GM18520 (cell line): ENCODE data around the gene ESYT1.
A peak's percentile ranks its signal among the peaks of the same experiment; 100 is the strongest.

Experiments used
- ATAC-seq: cut with Tn5 transposase; IDR thresholded peaks from one replicate; pipeline ENCODE4 v1.9.1; 2021; ENCODE audit not compliant: unreplicated experiment

The ESYT1 gene, protein sequence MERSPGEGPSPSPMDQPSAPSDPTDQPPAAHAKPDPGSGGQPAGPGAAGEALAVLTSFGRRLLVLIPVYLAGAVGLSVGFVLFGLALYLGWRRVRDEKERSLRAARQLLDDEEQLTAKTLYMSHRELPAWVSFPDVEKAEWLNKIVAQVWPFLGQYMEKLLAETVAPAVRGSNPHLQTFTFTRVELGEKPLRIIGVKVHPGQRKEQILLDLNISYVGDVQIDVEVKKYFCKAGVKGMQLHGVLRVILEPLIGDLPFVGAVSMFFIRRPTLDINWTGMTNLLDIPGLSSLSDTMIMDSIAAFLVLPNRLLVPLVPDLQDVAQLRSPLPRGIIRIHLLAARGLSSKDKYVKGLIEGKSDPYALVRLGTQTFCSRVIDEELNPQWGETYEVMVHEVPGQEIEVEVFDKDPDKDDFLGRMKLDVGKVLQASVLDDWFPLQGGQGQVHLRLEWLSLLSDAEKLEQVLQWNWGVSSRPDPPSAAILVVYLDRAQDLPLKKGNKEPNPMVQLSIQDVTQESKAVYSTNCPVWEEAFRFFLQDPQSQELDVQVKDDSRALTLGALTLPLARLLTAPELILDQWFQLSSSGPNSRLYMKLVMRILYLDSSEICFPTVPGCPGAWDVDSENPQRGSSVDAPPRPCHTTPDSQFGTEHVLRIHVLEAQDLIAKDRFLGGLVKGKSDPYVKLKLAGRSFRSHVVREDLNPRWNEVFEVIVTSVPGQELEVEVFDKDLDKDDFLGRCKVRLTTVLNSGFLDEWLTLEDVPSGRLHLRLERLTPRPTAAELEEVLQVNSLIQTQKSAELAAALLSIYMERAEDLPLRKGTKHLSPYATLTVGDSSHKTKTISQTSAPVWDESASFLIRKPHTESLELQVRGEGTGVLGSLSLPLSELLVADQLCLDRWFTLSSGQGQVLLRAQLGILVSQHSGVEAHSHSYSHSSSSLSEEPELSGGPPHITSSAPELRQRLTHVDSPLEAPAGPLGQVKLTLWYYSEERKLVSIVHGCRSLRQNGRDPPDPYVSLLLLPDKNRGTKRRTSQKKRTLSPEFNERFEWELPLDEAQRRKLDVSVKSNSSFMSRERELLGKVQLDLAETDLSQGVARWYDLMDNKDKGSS

DNA sequence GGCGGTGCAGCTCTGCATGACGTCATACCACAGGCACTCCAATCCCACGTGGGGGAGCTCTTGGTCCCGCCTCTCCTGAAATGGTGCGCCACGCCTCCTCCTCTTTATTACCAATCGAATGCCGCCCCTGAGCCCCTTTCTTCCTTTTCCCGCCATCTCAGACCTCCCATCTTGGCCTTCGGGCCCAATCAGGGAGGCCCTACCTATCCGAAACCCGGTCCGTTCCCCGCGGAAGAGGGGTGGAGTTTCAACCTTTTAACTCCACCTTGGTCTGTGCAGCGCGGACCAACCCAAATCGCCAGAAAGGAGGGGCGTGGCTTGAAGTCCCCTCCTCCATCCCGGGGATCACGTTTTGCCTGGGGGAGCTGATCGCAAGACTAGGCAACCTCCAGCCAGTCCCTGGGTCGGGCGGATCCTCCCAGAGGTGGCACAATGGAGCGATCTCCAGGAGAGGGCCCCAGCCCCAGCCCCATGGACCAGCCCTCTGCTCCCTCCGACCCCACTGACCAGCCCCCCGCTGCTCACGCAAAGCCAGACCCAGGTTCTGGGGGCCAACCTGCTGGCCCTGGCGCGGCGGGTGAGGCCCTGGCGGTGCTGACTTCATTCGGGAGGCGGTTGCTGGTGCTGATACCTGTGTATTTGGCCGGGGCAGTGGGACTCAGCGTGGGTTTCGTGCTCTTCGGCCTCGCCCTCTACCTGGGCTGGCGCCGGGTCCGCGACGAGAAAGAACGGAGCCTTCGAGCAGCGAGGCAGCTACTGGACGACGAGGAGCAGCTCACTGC lies at the start of gene ESYT1:
TSS of gene ESYT1 (plus strand) at position 380 of the 782 bp plus-strand sequence. CDS start at position 433, 53 bp downstream.
- peak; percentile 92 for ATAC-seq

DNA sequence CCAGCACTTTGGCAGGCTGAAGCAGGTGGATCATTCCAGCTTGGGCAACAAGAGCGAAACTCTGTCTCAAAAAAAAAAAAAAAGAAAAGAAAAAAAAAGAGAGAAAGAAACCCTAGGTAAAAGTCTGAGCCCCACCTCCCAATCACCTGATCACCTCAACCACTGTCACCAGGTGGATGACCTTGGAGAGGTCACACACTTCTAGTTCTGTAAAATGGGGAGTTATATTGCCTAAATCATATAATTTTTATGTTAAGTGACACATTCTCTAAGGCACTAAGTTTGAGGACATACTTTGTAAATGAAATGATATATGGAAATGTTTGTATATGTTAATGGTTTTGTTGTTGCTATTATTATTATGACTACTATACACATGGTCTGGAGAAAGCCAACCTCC lies 49.6 kb upstream of the ESYT1 start:
- no peak for ATAC-seq

DNA sequence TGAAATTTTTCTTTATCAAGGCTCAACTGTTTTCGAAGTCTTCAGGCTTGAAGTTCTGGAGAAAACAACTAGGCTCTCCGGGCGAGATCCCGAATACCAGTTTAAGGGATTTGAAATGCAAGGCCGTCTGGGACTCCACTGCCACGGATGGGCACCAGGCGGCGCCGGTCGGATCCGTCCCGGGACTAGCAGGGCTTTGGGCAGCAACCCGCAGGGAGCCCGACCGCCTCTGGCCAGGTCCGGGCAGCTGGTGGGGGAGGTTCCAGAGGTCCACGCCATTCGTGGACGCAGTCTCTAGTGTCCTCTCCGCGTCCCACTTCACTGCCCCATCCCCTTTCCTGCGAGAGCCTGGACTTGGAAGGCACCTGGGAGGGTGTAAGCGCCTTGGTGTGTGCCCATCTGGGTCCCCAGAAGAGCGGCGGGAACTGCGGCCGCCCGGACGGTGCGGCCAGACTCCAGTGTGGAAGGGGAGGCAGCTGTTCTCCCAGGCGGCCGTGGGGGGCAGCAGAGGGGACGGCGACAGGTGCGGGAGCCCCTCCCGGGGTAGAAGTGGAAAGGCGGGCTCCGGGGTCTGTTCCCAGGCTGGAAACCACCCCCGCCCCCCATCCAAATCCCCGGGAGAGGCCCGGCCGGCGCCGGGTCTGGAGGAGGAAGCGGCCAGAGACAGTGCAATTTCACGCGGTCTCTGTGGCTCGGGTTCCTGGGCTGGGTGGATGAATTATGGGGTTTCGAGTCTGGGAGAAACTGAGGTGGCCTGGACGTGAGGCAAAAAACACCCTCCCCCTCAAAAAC lies 48.9 kb upstream of the ESYT1 start:
- ATAC-seq = no peak

DNA sequence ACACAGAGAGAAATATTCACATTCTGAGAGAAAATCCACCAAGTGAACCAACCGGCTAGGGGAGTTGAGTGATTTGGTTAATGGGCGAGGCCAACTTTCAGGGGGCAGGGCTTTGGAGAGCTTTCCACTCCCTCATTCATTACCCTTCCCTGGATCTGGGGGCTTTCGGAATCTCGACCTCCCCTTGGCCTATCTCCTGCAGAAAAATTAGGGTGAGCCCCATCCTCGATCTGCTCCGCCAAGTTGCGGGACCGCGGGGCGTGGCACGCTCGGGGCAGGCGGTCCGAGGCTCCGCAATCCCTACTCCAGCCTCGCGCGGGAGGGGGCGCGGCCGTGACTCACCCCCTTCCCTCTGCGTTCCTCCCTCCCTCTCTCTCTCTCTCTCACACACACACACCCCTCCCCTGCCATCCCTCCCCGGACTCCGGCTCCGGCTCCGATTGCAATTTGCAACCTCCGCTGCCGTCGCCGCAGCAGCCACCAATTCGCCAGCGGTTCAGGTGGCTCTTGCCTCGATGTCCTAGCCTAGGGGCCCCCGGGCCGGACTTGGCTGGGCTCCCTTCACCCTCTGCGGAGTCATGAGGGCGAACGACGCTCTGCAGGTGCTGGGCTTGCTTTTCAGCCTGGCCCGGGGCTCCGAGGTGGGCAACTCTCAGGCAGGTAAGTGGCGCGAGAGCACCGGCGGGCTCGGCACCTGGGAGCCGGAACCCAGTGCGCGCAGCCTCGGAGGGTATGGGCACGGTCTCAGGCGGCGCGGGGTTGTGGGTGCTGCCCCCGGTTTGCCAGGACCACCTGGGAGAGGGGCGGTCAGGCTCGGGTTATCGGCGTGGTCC lies 48.1 kb upstream of the ESYT1 start, which contains the start of gene ERBB3:
TSS of gene ERBB3 (plus strand) at position 443 of the 833 bp plus-strand sequence. CDS start at position 579, 136 bp downstream.
- no peak for ATAC-seq

DNA sequence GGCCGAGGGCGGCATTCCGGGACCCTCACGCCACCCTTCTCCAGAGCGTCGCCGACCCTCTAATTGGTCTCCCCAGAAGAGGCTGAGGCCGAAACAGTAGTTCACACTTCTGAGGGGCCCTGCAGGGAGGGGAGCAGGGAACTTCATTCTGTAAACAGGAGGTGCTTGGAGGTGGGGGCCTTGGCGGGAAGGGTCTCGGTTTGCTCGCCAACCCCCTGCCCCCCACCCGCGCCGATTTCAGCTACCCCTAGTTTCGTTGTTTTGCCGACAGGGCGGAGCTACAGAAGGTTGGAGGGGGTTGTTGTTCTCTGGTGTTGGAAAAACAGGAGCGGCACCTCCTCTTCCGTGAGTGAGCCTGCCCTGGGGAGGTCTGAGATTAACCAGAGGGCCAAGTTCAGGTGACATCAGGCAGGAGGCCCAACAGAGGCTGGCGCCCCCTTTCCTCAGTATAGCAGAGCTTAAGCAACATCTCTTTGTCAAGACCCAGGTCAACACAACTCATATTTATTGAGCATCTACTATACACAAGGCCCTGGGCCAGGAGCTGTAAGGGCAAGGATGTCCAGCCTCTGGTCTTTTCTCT lies 47.4 kb upstream of the ESYT1 start:
- no peak for ATAC-seq

DNA sequence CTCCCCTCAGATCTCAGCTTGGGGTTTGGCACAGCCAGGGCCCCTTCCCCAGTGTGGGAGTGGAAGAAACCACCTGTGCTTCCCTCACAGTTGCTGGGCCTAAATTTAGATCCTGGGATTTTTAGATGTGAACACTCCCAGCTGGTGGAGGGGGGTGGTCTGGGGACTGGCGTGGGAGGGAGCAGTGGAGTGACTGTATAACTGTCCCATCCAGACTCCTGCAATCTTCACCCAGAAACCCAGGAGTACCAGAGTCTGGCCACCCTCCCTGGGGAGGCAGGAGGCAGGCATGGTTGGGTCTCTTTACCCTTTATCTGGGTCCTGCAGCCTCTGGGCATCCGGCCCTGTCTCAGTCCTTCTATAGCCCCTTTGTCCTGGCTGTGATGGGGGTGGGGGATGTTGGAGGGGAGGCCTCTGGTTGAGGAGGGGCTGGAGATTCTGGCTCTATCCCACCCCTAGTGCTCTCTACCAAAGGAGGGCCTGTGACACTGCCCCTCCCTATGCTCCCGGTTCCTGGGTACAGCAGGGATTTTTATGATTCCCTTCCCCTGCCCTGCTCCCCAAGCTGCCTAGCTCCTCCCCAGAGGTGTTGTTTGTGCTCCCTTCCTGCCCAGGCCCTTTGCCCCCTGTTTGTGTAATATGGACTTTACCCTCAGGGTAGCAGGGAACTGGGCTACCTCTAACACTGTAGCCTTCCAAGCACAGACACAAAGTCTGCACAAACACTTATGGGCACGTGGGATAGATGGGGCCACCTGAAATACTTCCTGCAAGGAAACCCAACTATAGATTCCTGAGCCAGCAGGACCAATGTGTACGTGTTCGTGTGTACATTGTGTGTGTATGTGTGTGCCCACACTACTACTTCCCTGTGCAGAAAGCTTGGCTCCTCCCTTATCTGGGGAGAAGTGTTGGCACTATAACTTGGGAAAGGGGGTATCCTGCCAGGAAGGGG lies 46.4 kb upstream of the ESYT1 start:
- no peak for ATAC-seq

DNA sequence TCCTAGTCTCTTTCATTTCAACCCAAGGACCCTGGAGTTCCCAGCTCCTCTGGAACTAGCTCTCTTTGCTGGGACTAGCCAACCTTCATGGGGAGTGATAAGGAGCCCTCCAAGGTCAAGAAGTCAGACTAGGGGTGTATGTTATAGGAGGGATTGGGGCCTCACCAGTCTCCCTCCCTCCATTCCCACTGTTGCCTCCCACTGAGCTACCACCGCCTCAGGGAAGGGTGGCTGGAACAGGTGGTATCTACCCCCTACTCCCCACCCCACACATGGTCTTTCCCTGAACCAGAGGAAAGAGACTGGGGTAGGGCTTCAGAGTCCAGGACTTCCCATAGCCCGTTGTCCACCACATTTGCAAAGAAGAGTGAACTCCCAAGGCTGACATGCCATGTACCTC lies 45.7 kb upstream of the ESYT1 start:
- ATAC-seq = no peak

DNA sequence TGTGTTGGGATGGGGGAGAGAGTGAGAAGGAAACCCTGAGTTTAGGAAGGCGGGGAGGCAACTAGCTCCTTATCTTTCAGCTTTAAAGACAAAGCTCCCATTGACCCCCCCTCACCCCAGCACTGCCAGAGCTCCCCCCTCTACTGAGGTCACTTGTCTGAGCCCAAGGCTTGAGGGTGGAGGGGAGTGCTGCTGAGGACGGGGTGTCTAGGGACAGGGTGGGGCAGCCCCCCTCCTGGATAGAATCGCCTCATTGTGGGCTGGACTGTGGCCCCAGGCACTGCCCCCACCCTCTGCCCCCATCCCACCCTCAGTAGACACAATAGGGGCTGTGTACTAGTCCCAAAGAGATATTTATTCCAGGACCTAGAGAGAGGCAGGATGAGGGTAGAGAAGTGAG lies 45.1 kb upstream of the ESYT1 start:
- ATAC-seq = no peak

DNA sequence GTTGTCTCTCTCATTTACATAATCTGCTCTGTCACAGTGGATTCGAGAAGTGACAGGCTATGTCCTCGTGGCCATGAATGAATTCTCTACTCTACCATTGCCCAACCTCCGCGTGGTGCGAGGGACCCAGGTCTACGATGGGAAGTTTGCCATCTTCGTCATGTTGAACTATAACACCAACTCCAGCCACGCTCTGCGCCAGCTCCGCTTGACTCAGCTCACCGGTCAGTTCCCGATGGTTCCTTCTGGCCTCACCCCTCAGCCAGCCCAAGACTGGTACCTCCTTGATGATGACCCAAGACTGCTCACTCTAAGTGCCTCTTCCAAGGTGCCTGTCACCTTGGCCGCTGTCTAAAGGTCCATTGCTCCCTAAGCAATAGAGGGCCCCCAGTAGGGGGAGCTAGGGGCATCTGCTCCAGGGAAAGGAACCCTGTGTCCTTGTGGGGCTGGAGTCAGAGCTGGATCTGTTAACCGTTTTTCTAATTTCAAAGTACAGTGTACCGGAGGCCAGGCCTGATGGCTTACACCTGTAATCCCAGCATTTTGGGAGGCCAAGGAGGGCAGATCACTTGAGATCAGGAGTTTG lies 43.0 kb upstream of the ESYT1 start:
- no peak for ATAC-seq

DNA sequence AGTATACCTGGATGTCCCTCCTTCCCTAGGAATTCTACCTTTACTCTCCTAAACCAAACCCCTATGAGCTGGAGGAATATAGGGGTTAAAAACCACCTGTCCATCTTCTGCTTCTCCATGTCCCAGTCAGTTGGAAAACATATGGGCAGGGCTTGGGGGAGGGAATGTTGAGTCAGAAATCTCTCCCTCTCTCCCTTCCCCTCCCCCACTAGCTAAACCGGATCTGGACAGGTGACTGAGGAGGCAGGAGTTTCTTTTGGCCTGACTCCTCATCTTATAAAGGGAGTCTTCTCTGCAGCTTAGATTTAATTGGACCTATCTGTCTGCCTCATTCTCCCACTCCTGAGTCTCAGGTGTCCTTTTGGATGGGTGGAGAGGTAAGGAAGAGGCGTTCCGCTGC lies 42.0 kb upstream of the ESYT1 start:
- no peak for ATAC-seq

DNA sequence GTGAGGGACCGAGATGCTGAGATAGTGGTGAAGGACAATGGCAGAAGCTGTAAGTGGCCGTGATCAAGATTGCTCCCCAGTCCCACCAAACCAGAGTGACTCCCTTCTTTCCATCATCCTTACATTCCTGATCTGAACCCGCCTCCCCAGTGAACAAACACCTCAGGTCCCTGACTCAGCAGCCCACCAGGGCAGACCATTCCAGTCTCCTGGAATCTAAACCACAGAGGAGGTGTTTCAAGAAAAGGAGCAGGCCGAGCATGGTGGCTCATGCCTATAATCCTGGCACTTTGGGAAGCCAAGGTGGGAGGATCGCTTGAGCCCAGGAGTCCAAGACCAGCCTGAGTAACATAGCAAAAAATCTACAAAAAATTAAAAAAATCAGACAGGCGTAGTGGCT lies 41.5 kb upstream of the ESYT1 start:
- ATAC-seq = no peak

DNA sequence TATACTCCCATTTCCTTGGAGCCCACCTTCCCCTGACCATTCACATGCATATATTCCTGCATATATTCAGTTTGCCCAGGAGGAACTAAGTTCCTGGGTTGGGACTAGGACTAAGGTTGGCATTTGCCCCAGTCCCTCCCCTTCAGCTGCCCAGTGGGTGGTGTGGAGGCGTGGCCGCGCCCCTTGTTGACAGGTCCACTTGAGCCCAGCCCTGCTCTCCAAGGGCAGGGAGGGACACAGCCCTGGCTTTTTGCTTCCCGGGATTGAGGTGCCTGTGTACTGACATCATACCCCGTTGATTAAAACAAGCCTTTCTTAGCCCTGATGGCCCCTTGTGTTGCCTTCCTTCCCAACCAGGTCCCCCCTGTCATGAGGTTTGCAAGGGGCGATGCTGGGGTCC lies 40.8 kb upstream of the ESYT1 start:
- no peak for ATAC-seq

DNA sequence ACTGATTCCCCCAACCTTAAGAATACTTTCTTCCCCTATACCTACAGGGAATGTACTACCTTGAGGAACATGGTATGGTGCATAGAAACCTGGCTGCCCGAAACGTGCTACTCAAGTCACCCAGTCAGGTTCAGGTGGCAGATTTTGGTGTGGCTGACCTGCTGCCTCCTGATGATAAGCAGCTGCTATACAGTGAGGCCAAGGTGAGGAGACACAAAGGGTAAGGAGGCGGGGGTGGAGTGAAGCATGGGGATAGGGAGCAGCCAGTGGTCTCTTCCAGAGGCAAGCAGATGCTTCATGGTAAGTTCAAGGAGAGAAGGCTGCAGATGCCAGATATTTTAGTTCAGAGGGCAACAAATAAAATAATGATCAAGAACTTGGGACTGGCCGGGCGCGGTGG lies 30.3 kb upstream of the ESYT1 start:
- no peak for ATAC-seq

DNA sequence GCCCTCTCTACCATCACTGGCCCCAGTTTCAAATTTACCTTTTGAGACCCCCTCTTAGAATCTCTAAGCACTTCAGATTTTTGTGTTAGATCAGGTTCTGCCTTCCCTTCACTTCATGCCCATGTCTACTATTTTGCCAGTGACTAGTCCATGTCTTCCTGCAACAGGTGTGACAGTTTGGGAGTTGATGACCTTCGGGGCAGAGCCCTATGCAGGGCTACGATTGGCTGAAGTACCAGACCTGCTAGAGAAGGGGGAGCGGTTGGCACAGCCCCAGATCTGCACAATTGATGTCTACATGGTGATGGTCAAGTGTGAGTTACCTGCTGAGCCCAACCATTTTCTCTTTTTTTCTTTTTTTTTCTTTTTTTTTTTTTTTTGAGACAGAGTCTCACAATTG lies 29.5 kb upstream of the ESYT1 start:
- no peak for ATAC-seq

DNA sequence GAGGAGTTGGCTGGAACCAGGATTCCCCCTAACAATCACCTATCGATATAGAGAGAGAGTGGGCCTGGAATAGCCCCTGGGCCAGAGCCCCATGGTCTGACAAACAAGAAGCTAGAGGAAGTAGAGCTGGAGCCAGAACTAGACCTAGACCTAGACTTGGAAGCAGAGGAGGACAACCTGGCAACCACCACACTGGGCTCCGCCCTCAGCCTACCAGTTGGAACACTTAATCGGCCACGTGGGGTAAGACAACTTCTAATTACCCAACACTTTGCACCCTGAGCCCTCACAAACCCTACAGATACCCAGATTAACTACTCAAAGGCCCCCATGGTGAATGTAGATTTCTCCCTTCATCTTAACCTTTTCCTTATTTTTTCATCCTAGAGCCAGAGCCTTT lies 28.3 kb upstream of the ESYT1 start:
- ATAC-seq = no peak

DNA sequence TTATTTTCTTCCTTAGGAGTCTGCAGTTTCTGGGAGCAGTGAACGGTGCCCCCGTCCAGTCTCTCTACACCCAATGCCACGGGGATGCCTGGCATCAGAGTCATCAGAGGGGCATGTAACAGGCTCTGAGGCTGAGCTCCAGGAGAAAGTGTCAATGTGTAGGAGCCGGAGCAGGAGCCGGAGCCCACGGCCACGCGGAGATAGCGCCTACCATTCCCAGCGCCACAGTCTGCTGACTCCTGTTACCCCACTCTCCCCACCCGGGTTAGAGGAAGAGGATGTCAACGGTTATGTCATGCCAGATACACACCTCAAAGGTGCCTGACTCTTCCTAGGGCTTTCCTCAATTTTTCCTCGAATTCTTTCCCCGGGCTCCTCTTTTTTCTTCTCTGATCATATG lies 27.0 kb upstream of the ESYT1 start:
- ATAC-seq = no peak

DNA sequence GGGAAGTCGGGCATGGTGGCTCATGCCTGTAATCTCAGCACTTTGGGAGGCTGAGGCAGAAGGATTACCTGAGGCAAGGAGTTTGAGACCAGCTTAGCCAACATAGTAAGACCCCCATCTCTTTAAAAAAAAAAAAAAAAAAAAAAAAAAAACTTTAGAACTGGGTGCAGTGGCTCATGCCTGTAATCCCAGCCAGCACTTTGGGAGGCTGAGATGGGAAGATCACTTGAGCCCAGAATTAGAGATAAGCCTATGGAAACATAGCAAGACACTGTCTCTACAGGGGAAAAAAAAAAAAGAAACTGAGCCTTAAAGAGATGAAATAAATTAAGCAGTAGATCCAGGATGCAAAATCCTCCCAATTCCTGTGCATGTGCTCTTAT lies 25.4 kb upstream of the ESYT1 start:
- no peak for ATAC-seq
